Measurements from ENCODE around the gene OR4F29.
"Not testable (repeated sequence)": the region's sequence is repeated elsewhere in the genome, so short reads cannot be mapped to it uniquely, and the experiment has no call there.

The OR4F29 gene, protein sequence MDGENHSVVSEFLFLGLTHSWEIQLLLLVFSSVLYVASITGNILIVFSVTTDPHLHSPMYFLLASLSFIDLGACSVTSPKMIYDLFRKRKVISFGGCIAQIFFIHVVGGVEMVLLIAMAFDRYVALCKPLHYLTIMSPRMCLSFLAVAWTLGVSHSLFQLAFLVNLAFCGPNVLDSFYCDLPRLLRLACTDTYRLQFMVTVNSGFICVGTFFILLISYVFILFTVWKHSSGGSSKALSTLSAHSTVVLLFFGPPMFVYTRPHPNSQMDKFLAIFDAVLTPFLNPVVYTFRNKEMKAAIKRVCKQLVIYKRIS
- 0 reads per million in 18 experiments for total RNA-seq

- DNase-seq = not testable (repeated sequence)
Observed at GRCh38 chr1:451578-451977, at the start of gene OR4F29. OR4F29 (minus strand) TSS chr1:451678; CDS start chr1:451678, 0 bp downstream.

All from inflammatory macrophage (primary cell).